ENCODE measurements around the gene C2orf15. TPM values are rescaled to one million over a fixed set of nuclear protein-coding genes. Genes with fewer than 3 reads are reported as not detected.

Gene C2orf15
- total and polyA plus RNA-seq, 10 of the 15 experiments (the other 5 are each of a cell fraction or from before 2014, with no cell fraction given) = 1.4 to 3.4 (median 2.4) TPM

DNA sequence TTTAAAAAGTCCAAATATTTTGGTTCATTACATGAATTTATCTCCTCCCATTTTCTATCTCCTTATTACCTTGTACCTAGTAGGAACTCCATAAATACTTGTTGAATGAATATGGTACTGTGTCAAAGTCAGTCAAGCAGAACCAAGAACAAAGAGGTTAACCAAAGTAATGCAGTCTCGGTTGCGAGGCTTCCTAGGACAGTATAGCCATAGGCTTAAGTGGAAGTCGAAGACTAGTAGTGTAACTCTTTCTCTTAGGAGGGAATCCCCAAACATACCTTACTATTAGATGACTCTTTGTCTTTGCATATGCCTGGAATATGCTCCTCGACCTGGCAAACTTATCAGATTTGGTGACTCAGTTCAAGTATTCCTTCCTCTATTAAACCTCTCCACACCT is 18.1 kb downstream of the C2orf15 start:
- no peaks in the 10 kb centered on the region for H3K27me3 ChIP-seq (replicated peaks in 1 of 2; ENCODE audit: control insufficient read depth in 2 of 2, insufficient read depth in 2 of 2, low read length in 1 of 2)
- no peak overlapping the region for H3K4me3 ChIP-seq
- peaks cover 9% of the 10 kb centered on the region for H3K79me2 ChIP-seq (ENCODE audit: control insufficient read depth, insufficient read depth, low read length)
- in situ Hi-C loops (cut with MboI) (no loop called here), intact Hi-C loops (cut with micrococcal nuclease; ENCODE audit: unreplicated experiment) (loop anchor here (10.0 kb wide), 1 partner anchor 515 kb away; no protein-coding TSS in a partner anchor)
- no TSS peak for BruUV-seq (replicated peaks)
- no peak overlapping the region for H3K4me2 ChIP-seq (ENCODE audit: control insufficient read depth, insufficient read depth)
- ChIA-PET CTCF (interaction anchor here (1.4 to 2.9 kb wide), 2 partner anchors 14 to 19 kb away, joined by 4 to 11 read pairs; partner anchors contain the start of gene C2orf15), RAD21 (ENCODE audit: unreplicated experiment) (no interaction called here), POLR2A (no interaction called here), SMC1A (ENCODE audit: uncharacterized antibody, unreplicated experiment) (interaction anchor here (1.1 to 1.7 kb wide), 2 partner anchors 20 to 177 kb away, joined by 3 to 5 read pairs; partner anchors contain the start of gene EIF5B)
- H4K20me1 ChIP-seq (ENCODE audit: control insufficient read depth, insufficient read depth) = no peaks in the 10 kb centered on the region
- TF ChIP-seq IKZF1 (conservative IDR thresholded peaks at IDR 0.05) = 0 out of 2 replicates have a peak, but pooled peaks have one; percentile 28
- peak; percentile 82 for TF ChIP-seq PAX5 (IDR thresholded peaks at IDR 0.05; ENCODE audit: borderline replicate concordance, low read depth, low read length)
- TF ChIP-seq, protein P1, sequence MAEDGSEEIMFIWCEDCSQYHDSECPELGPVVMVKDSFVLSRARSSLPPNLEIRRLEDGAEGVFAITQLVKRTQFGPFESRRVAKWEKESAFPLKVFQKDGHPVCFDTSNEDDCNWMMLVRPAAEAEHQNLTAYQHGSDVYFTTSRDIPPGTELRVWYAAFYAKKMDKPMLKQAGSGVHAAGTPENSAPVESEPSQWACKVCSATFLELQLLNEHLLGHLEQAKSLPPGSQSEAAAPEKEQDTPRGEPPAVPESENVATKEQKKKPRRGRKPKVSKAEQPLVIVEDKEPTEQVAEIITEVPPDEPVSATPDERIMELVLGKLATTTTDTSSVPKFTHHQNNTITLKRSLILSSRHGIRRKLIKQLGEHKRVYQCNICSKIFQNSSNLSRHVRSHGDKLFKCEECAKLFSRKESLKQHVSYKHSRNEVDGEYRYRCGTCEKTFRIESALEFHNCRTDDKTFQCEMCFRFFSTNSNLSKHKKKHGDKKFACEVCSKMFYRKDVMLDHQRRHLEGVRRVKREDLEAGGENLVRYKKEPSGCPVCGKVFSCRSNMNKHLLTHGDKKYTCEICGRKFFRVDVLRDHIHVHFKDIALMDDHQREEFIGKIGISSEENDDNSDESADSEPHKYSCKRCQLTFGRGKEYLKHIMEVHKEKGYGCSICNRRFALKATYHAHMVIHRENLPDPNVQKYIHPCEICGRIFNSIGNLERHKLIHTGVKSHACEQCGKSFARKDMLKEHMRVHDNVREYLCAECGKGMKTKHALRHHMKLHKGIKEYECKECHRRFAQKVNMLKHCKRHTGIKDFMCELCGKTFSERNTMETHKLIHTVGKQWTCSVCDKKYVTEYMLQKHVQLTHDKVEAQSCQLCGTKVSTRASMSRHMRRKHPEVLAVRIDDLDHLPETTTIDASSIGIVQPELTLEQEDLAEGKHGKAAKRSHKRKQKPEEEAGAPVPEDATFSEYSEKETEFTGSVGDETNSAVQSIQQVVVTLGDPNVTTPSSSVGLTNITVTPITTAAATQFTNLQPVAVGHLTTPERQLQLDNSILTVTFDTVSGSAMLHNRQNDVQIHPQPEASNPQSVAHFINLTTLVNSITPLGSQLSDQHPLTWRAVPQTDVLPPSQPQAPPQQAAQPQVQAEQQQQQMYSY (CRISPR knock-in tag; IDR thresholded peaks at IDR 0.05) = no peak
- TF ChIP-seq PAX8 (IDR thresholded peaks at IDR 0.05) = peak; percentile 96
- no peak for TF ChIP-seq SP1 (IDR thresholded peaks at IDR 0.05; ENCODE audit: low read depth, low read length)
- peak; percentile 35 to 41; a peak in 2 of 4 replicates for TF ChIP-seq IKZF2 (IDR thresholded peaks at IDR 0.05)
- no peaks in the 10 kb centered on the region for H3K4me1 ChIP-seq (ENCODE audit: control insufficient read depth, insufficient read depth, low read length)
- no peaks in the 10 kb centered on the region for H3K9me3 ChIP-seq (replicated peaks; ENCODE audit: control insufficient read depth, insufficient read depth, low read length)
- H3K27ac ChIP-seq (ENCODE audit: control insufficient read depth, insufficient read depth) = no peak overlapping the region
- H3K9ac ChIP-seq (ENCODE audit: control insufficient read depth, insufficient read depth, low read length) = no peak overlapping the region
- DNase-seq (ENCODE audit: low read depth, low spot score) (no peak), ATAC-seq (peak; percentile 39), FAIRE-seq (no peak)
- WGBS (ENCODE audit: insufficient coverage, insufficient replicate concordance, low lambda C conversion rate, missing lambda C conversion rate) = 95% methylated on average over 4 of the region's 4 CpGs
- H3K36me3 ChIP-seq (ENCODE audit: control insufficient read depth in 2 of 2, insufficient read depth in 2 of 2, low read length in 1 of 2) = peaks cover 0 to 4% of the 10 kb centered on the region in 2 experiments; a peak in 2 of 4 replicates
- no peak overlapping the region for H2AFZ ChIP-seq (ENCODE audit: control insufficient read depth, low read depth, low read length)
